Stimulated activated CD8-positive, alpha-beta memory T cell treated with anti-CD3 and anti-CD28 coated beads, Interleukin-12 subunit alpha, Interleukin-12 subunit beta, amount 100 ng/mL, for 24 hours (primary cell): ENCODE data around the gene SYNPO.

Experiments
- DNase-seq: peaks from one replicate; pipeline ENCODE4 v3.0.0-alpha.2; 2020; ENCODE audit errors: extremely low read depth

The SYNPO gene

GRCh38 chr5:150689120-150689519 is 48.7 kb downstream of the SYNPO start:
- DNase-seq = no peak

DNA sequence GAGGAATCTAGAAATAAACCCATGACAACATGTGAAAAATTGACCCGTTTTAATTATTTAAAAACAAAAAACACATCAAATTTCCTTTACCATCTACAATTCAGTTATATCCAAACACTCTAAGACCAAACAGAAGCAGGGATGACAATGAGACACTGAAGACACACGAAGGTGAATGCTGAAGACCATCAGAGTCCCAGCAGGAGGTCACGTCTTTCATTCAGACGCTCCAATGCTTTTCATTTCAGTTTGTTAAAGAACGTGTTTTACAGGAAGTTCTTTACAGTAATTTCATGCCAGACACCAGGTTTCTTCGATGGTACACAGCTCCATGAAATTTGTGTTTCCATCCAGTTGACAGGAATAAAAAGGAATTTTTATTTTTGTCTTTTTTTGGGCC is 50.3 kb downstream of the SYNPO start:
- DNase-seq = no peak

- no peak for DNase-seq
Observed at GRCh38 chr5:150692276-150692675, 51.8 kb downstream of the SYNPO start.

DNA sequence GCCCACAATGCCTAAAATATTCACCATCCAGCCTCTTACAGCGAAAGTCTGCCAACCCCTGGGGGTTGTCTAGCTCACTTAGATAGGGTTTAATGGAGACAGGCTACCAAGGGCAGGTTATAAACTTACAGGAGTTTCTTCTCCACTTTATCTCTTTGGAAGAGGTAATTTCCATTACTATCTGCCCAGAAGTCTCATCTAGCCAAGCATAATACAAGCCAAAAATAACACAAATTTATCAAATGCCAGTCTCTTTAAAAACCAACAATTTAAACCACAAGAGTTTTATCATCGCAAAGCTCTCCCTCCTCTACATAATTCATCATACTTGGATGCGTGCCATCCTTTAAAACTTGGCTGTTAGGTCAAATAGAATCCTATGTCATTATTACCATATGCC is 54.2 kb downstream of the SYNPO start:
- no peak for DNase-seq

- DNase-seq = no peak
Observed at GRCh38 chr5:150700246-150700593, 59.8 kb downstream of the SYNPO start.

- peak; percentile 71 for DNase-seq
Observed at GRCh38 chr5:150700594-150701377, 60.3 kb downstream of the SYNPO start, which contains the start of gene RBM22. RBM22 (minus strand) TSS chr5:150701062; CDS start chr5:150700985, 77 bp downstream.

DNA sequence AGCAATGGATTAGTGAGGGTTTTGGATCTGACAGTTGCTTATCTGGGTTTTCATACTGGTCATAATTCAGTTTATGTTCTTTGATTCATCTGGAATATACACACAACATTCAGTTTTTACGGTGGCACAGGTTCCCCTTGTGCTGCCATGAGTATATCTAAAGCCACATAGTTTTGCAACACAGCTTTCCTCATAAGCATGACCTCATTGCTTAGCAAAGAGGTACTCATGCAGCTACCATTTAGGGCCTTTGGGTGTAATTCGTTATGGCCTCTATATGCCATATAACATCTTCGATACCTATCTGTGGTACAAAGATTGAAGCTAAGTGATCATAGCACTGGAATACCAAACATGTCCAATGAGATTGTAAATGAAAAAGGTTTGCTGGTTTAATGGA is 63.3 kb downstream of the SYNPO start:
- DNase-seq = no peak

DNA sequence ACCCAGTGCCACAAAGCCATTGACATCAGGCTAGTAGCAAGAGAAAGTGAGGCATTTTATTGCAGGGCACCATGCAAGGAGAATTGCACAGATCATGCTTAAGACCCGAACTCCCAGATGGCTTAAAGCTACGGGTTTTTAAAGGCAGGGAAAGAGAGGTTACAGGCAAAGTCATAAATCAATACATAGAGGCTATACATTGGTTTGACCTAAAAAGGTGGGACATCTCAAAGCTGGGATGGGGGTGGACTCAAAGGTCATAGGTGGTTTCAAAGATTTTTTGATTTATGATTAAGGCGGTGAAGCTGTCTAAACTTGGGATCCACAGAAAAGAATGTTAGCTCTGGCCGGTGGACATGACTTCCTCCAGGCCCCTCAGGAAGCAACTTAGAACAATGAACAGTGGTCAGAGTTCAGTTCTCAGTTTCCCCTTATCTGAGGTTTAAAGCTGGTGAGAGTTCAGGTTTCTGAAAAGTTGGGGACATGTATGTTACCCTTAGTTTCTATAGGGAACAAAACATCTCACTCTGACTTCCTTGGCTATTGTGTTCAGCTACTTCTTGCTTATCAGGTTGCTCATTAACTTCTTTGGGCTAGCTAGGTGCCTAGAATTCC is 66.4 kb downstream of the SYNPO start:
- no peak for DNase-seq
